Activated CD4-positive, alpha-beta T cell treated with anti-CD3 and anti-CD28 coated beads, Interleukin-2, amount 10 ng/mL, durations not matched to agents 7 days and 5 days (primary cell): ENCODE measurements around the gene ITGB8. TPM values are rescaled to one million over a fixed set of nuclear protein-coding genes. Genes with fewer than 3 reads are reported as not detected.
"Not testable (repeated sequence)": the region's sequence is repeated elsewhere in the genome, so short reads cannot be mapped to it uniquely, and the experiment has no call there.

Experiments used
- CTCF ChIA-PET: fragments of 350-600 bp; sonication (Branson Sonifier 250); formaldehyde crosslinking; loops from one replicate; lab custom pipeline; 2021; ENCODE audit warnings: antibody characterized with exemption; lab: Charles Lee
- POLR2A ChIA-PET: fragments of 350-600 bp; sonication (Branson Sonifier 250); formaldehyde crosslinking; loops from one replicate; lab custom pipeline; 2021; ENCODE audit warnings: antibody characterized with exemption; lab: Charles Lee
- DNase-seq: peaks from one replicate; pipeline ENCODE4 v3.0.0-alpha.2; 2020
- H3K27ac Mint-ChIP-seq: one replicate; pipeline ENCODE4 v1.8.0; 2021; ENCODE audit warnings: mild to moderate bottlenecking, moderate library complexity, mixed read lengths
- H3K27me3 Mint-ChIP-seq: one replicate; pipeline ENCODE4 v1.8.0; 2021; ENCODE audit warnings: mixed read lengths
- H3K36me3 Mint-ChIP-seq: one replicate; pipeline ENCODE4 v1.8.0; 2021; ENCODE audit warnings: low read depth, mixed read lengths
- H3K4me1 Mint-ChIP-seq: one replicate; pipeline ENCODE4 v1.8.0; 2021; ENCODE audit warnings: mixed read lengths
- H3K4me3 Mint-ChIP-seq: one replicate; pipeline ENCODE4 v1.8.0; 2021; ENCODE audit warnings: mild to moderate bottlenecking, moderate library complexity, mixed read lengths
- H3K9me3 Mint-ChIP-seq: one replicate; pipeline ENCODE4 v1.8.0; 2021; ENCODE audit warnings: mixed read lengths
- total RNA-seq, 2 experiments: library from RNA; stranded (reverse); gene quantifications; one replicate each; pipeline ENCODE4 v1.2.3, GENCODE V29; 2021

The ITGB8 gene
- total RNA-seq, 2 experiments from 2014 or later: not detected

DNA sequence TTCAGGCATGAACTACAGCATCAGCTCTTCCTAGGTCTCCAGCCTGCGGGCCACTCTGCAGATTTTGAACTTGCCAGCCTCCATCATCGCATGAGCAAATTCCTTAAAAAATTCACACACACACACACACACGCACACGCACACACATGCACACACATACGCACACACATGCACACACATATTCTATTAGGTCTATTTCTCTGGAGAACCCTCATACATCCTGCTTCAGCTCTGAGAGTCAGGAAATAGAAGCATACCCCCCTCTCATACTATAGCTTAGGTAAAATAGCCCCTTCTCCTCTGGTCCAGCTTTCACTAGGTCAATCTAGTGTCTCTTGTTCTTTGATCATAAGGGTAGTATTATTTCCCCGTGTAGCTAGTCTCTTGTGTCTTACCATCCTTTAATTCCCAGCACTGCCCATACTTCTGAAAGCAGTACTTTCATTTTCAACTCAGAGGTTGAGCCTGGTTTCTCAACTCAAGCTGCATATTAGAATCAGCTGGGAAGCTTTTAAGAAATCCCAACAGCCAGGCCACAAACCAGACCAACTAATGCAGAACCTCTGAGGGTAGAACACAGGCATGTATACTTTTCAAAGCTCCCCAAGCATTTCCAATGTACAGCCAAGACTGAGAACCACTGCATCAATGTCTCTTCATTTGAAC is 30.9 kb upstream of the ITGB8 start:
- Mint-ChIP-seq H3K4me3 (no peak overlapping the region), H3K36me3 (no peaks in the 10 kb centered on the region), H3K27ac (no peak overlapping the region), H3K27me3 (no peaks in the 10 kb centered on the region), H3K9me3 (no peaks in the 10 kb centered on the region), H3K4me1 (peaks cover 7% of the 10 kb centered on the region)
- ChIA-PET CTCF (no interaction called here), POLR2A (no interaction called here)
- DNase-seq: no peak

DNA sequence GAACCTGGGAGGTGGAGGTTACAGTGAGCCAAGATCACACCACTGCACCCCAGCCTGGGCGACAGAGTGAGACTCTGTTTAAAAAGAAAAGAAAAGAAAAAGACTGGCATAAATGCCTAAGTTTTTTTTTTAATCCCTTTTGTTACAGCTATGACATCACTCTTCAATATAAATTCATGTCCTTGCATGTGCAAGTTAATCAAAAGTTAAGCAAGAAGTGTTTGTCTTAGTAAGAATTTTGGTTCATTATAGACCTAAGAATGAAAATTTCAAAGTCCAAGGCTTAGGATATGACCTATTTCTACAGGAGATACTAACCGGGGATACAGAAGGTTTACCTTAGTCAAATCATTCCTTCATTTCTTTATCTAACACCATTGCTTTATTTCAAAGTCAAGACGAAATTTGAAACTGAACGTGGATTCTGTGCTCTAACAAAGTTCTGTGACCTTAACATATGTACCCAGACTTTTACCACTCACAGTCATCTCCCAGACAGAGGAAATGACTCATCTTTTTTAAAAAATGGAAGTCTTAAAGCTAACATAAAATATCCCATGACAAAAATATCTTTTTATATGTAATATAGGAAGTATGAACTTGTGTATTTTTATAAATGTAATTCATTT is 29.3 kb upstream of the ITGB8 start:
- H3K36me3 Mint-ChIP-seq: no peaks in the 10 kb centered on the region
- CTCF ChIA-PET: interaction anchor here (1.1 kb wide), 1 partner anchor 19 kb away, joined by 3 read pairs; no protein-coding TSS in a partner anchor
- no peak for DNase-seq
- H3K27me3 Mint-ChIP-seq: no peaks in the 10 kb centered on the region
- POLR2A ChIA-PET: no interaction called here
- no peak overlapping the region for H3K4me3 Mint-ChIP-seq
- H3K9me3 Mint-ChIP-seq: no peaks in the 10 kb centered on the region
- H3K27ac Mint-ChIP-seq: no peak overlapping the region
- peaks cover 7% of the 10 kb centered on the region for H3K4me1 Mint-ChIP-seq

DNA sequence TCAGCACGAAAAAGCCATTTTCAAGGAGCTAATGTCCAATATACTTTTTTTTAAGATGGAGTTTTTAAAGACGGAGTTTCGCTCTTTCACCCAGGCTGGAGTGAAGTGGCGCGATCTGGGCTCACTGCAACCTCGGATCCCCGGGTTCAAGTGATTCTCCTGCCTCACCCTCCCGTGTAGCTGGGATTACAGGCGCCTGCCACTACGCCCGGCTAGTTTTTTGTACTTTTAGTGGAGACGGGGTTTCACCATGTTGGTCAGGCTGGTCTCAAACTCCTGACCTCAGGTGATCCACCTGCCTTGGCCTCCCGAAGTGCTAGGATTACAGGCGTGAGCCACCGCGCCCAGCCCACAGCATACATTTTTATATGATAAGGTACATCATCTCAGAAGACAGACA is 28.4 kb upstream of the ITGB8 start:
- H3K9me3 Mint-ChIP-seq, H3K27ac Mint-ChIP-seq, H3K4me3 Mint-ChIP-seq, H3K4me1 Mint-ChIP-seq, POLR2A ChIA-PET, H3K27me3 Mint-ChIP-seq, H3K36me3 Mint-ChIP-seq, DNase-seq: not testable (repeated sequence)
- CTCF ChIA-PET: interaction anchor here (1.1 kb wide), 1 partner anchor 18 kb away, joined by 3 read pairs; no protein-coding TSS in a partner anchor

DNA sequence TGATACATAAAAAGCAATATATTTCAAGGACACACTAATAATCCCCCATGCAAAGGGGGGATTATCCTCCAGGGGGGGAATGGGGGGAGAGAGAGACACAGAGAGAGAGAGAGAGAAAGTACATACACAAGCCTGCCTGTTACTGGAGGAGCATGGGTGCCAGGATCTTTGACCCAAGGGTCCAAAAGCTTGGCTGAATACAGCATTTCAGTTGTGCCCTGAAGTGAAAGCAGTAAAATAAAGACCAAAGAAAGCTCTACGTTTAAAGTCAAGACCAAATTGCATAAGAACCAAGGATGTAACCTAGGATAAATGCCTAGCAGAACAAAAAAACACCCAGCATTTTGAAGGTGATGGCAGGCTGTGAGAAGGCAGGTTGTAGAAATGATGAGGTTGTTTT is 27.8 kb upstream of the ITGB8 start:
- Mint-ChIP-seq H3K36me3 (no peaks in the 10 kb centered on the region), H3K27me3 (peaks cover 3% of the 10 kb centered on the region), H3K4me1 (peaks cover 7% of the 10 kb centered on the region), H3K9me3 (no peaks in the 10 kb centered on the region), H3K4me3 (no peak overlapping the region), H3K27ac (no peak overlapping the region)
- ChIA-PET POLR2A (no interaction called here), CTCF (no interaction called here)
- DNase-seq: no peak

DNA sequence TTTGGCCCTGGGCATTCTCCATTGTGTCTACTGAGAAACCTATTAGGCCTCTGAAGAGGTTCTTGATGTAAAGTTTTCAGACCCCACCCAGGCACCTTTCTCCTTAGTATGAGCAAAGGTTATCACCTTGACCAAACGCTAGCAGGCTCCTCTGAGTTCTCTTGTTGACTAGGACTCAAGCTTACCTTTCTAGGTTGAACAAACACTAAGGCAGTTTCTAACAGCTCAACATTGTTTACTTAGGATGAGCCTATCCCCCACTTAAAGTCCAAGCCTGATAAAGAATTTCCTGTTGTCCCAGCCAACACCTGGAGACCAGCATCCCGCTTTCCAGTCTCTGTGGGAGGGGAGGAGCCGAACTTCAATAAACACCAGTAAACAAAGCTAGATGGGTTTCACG is 26.3 kb upstream of the ITGB8 start:
- H3K27me3 Mint-ChIP-seq: peaks cover 3% of the 10 kb centered on the region

DNA sequence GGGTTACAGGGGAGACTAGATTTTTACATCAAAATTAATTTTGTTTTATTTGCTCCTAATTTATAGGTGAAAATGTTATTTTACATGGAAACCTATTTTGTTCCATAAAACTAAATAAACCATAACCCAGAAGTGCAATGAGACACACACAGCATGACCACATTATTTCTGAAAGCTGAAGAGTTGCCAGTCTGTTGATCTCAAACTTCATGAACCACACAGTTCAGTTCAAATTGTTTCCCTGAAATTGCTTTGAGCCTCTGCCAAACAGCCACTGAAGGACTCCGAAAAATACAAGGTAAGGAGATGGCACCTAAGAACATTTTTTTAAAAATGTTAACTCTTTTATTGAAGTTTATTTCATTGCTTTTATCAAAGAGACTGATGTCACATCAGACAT is 25.0 kb upstream of the ITGB8 start:
- ChIA-PET POLR2A (no interaction called here), CTCF (no interaction called here)
- Mint-ChIP-seq H3K4me1 (peaks cover 3% of the 10 kb centered on the region), H3K4me3 (no peak overlapping the region), H3K36me3 (no peaks in the 10 kb centered on the region), H3K27me3 (peaks cover 3% of the 10 kb centered on the region), H3K9me3 (no peaks in the 10 kb centered on the region), H3K27ac (no peak overlapping the region)
- no peak for DNase-seq

More for the DNA sequence above, 26.3 kb upstream of the ITGB8 start:
- DNase-seq: no peak
- no peaks in the 10 kb centered on the region for H3K36me3 Mint-ChIP-seq
- no peak overlapping the region for H3K27ac Mint-ChIP-seq
- ChIA-PET POLR2A (no interaction called here), CTCF (no interaction called here)
- no peak overlapping the region for H3K4me3 Mint-ChIP-seq
- H3K4me1 Mint-ChIP-seq: peaks cover 7% of the 10 kb centered on the region
- H3K9me3 Mint-ChIP-seq: no peaks in the 10 kb centered on the region

DNA sequence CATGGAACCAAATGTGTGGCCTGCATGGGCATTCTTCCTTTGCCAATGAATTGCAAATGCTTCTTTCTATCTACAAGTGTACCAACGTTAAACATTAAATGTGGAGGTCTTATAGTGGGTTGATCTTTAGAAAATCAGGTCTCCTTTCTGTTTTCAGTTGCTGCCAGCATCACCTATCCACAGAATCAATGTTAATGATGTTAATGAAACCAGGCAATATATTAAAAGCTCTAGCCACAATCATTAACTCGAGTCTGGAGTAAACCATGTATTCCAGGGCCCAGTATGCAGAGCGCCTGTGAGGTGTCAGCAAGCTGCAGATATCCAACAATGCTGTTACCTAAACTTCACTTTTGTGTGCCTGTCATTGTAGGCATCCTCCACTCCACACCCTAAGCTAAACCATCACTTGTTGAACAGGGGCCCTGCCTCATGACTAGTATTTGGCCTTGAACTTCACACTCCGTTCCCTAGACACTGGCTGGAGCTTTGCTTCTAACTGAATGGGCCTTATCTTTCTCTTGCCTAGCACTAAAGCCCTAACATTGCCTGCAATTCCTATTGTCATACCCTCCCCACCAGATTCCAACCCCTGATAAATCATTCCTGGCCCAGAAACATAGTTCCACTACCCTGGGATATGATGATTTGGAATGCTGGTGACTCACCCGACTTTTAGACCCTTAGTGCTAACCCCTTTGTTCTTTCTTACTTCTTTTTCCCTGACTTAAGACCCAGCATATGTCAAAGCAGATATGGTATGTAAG is 24.3 kb upstream of the ITGB8 start:
- Mint-ChIP-seq H3K9me3 (no peaks in the 10 kb centered on the region), H3K4me3 (no peak overlapping the region), H3K4me1 (peaks cover 2% of the 10 kb centered on the region), H3K27ac (no peak overlapping the region), H3K36me3 (no peaks in the 10 kb centered on the region), H3K27me3 (peaks cover 3% of the 10 kb centered on the region)
- ChIA-PET CTCF (no interaction called here), POLR2A (no interaction called here)
- DNase-seq: no peak

DNA sequence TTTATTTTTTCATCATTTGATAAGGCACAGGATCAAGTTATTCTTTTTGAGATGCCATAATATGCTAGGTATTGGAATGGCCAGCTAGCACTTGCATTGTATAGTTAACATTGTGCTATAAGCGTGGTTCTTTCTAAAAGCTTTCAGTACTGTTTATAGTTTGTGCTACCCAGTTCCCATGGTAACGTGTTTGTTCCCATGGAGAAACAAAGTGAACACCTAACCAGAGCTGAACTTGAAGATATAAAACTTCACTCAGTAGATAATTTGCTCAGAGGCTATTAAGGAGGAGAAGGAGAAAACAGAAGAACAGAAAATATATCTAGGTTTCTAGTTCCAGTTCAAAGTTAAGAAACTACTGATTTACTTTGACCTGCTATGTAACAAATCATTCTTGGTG is 23.6 kb upstream of the ITGB8 start:
- DNase-seq: no peak
- Mint-ChIP-seq H3K4me3 (no peak overlapping the region), H3K36me3 (no peaks in the 10 kb centered on the region), H3K4me1 (no peaks in the 10 kb centered on the region), H3K27ac (no peak overlapping the region), H3K27me3 (peaks cover 3% of the 10 kb centered on the region), H3K9me3 (no peaks in the 10 kb centered on the region)
- POLR2A ChIA-PET: no interaction called here
- CTCF ChIA-PET: no interaction called here

DNA sequence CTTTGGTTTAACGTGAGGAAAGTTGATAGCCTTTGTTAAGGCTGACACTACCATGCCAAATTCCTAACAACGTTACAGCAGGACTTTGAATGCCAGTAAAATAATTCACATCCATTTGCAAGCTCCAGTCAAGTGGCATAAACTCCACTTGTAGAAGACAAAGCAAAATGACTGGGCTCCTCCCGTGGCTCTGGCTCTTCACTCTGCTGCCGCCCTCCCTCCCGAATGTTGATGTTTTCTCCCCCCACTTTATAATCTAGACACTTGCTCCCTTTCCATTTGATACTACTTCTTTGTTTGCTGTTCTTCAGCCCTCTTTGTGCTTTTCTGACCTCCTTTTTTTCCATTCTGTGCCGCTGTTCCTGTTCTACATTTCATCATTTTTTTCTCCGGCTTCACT is 22.8 kb upstream of the ITGB8 start:
- Mint-ChIP-seq H3K4me1 (no peaks in the 10 kb centered on the region), H3K9me3 (no peaks in the 10 kb centered on the region), H3K27ac (no peak overlapping the region), H3K27me3 (peaks cover 3% of the 10 kb centered on the region), H3K36me3 (no peaks in the 10 kb centered on the region), H3K4me3 (no peak overlapping the region)
- no peak for DNase-seq
- ChIA-PET CTCF (no interaction called here), POLR2A (no interaction called here)

DNA sequence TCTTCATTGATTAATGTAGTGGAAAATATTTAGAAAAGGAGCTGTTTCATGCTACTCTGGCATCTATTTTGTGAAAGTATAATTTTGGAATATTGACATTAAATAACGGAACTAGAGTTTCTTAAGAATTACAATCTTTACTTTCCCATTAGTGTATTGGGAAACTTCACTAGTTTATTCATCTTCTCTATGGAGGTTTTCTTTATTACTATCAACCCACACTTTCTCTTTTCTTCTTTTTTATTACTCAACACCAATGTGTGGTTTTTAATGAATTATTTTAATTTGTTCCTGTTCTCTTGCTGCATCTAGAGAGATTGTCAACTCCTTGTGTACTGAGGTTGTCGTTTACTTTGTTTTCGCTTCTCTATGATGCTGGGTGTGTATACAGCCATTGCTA is 20.4 kb upstream of the ITGB8 start:
- DNase-seq: no peak
- Mint-ChIP-seq H3K27me3 (peaks cover 3% of the 10 kb centered on the region), H3K9me3 (no peaks in the 10 kb centered on the region), H3K27ac (no peak overlapping the region), H3K4me3 (no peak overlapping the region), H3K36me3 (no peaks in the 10 kb centered on the region), H3K4me1 (no peaks in the 10 kb centered on the region)
- CTCF ChIA-PET: interaction anchor here (1.1 kb wide), 1 partner anchor 26 kb away, joined by 3 read pairs; no protein-coding TSS in a partner anchor
- POLR2A ChIA-PET: no interaction called here

DNA sequence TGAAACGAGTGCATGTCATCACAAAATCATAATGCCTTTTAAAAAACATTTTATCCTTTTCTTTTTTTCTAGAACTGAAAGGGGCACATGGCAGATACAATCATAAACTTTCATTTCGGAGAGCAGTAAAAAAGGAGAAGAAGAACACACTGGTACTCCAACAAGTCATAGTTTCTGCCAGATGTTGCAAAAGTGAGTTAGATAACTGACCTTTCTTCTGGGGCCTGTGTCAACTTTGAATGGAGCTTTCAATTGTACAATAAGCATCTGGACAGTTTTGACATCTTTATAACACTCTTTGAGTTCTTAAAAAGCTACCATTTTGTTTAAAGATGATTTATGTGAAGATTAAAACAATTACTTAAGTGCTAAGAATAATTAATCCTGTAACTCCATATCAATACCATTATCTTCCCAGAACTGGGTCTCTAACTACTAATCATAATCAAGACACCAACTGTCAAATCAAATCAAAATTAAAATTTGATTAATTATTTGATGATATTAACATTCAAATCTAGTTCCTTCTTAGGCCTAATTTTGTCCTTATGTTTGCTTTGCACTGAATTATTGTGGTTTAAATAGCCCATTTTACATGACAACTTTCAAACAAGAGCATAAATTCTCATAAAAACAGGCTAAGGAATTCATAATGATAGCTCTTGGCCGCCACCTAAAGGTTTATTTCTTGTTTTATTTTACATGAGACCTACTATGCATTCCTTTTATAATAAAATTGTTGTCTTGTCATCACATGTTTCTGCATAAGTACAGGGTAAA is 19.5 kb upstream of the ITGB8 start:
- Mint-ChIP-seq H3K4me1 (no peaks in the 10 kb centered on the region), H3K9me3 (no peaks in the 10 kb centered on the region), H3K27ac (no peak overlapping the region), H3K27me3 (peaks cover 3% of the 10 kb centered on the region), H3K36me3 (no peaks in the 10 kb centered on the region), H3K4me3 (no peak overlapping the region)
- POLR2A ChIA-PET: no interaction called here
- CTCF ChIA-PET: interaction anchor here (1.1 kb wide), 1 partner anchor 26 kb away, joined by 3 read pairs; no protein-coding TSS in a partner anchor
- DNase-seq: no peak

DNA sequence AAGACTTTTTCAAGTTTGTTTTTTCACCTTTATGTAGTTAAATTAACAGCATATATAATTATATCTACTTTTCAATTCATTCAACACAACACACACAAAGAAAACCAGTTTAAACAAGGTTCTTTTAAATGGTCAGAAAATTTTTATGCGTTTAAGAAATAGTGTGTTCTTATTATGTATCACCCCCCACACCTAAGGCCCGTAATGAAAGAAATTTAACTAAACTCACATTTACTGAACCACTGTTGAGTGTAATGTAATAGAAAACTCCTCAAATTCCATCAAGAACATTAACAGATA is 19.0 kb upstream of the ITGB8 start:
- Mint-ChIP-seq H3K27me3 (peaks cover under 1% of the 10 kb centered on the region), H3K27ac (no peak overlapping the region), H3K4me3 (no peak overlapping the region), H3K36me3 (no peaks in the 10 kb centered on the region), H3K9me3 (no peaks in the 10 kb centered on the region), H3K4me1 (no peaks in the 10 kb centered on the region)
- ChIA-PET CTCF (no interaction called here), POLR2A (no interaction called here)
- DNase-seq: no peak

DNA sequence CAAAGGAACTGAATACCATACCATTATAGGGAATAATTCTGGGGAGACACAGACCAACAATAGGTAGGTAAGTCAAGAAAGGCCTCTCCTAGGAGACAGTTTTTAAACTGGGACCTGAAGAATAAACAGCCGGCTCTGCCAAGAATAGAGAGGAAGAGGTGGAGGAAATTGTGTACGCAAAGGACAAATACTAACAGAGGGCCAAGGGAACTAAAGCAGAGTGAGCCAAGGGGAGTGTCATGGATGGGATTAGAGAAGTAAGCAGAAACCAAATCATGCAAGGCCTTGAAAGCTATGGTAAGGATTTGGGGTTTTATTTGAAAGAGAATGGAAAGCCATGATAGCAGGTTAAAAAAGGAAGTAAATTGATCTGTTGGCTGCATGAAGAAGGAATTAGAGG is 18.1 kb upstream of the ITGB8 start:
- Mint-ChIP-seq H3K4me1 (no peaks in the 10 kb centered on the region), H3K4me3 (no peak overlapping the region), H3K27ac (no peak overlapping the region), H3K9me3 (no peaks in the 10 kb centered on the region), H3K36me3 (no peaks in the 10 kb centered on the region), H3K27me3 (no peaks in the 10 kb centered on the region)
- POLR2A ChIA-PET: no interaction called here
- CTCF ChIA-PET: no interaction called here
- no peak for DNase-seq
